ENCODE results near the gene FANK1.
"Not testable (repeated sequence)": the region's sequence is repeated elsewhere in the genome, so short reads cannot be mapped to it uniquely, and the experiment has no call there.

The FANK1 gene

DNA sequence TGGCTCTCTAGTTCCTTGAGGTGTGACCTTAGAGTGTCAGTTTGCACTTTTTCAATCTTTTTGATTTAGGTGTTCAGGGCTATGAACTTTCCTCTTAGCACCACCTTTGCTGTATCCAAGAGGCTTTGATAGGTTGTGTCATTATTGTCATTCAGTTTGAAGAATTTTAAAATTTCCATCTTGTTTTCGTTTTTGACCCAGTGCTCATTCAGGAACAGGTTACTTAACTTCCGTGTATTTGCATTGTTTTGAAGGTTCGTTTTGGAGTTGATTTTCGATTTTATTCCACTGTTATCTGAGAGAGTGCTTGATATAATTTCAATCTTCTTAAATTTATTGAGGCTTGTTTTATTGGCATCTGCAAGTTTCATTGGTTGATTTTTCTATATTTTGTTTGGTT is 37.3 kb downstream of the FANK1 start:
- no peak for DNase-seq

DNA sequence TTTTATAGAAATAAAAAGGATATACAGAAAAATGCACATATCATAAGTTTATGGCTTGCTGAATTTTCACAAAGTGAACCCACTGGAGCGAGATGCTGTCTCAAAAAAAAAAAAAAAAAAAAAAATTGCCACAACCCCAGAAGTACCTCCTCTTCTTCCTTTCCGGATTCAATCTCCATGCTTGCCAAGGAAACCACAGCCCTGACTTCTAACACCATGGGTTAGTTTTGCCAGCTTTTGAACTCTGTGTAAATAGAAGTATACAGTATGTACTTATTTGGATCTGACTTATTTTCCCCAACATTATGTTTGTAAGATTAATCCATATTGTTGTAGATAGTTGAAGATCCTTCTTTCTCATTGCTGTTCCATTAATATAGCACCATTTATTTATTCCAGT is 40.0 kb downstream of the FANK1 start:
- no peak for DNase-seq

DNA sequence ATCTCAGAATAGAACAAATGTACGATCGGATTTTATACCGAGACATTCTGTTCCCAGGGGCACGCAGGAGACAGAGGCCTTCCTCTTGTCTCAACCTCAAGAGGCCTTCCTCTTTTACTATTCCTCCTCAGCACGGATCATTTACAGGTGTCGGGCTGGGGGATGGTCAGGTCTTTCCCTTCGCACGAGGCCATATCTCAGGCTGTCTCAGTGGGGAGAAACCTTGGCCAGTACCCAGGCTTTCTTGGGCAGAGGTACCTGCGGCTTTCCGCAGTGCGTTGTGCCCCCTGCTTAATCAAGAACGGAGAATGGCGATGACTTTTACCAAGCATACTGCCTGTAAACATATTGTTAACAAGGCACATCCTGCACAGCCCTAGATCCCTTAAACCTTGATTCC is 44.2 kb downstream of the FANK1 start:
- DNase-seq: no peak

DNA sequence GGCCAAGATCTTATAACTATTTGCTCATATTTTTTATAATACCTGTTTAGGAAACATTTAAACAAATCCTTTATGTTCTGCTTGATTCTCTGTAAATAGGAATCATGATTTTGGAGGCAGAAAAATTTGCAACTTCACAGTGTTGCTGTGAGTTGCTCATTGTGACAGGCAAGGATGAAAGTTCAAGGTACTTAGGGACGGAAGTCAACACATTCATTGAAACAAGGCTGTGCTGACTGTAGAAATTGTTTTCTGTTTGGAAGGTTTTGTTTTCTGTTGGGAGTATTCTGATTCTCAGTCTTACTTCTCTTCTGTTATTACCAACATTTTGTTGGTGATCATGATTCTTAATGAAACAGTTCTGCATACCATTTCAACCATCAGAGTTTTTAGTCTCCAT is 54.9 kb downstream of the FANK1 start:
- no peak for DNase-seq

- no peak for DNase-seq
These were observed 57.5 kb downstream of the FANK1 start for GRCh38 chr10:125953778-125954385.

- no peak for DNase-seq
These were observed 59.4 kb downstream of the FANK1 start for GRCh38 chr10:125955766-125956165.

DNA sequence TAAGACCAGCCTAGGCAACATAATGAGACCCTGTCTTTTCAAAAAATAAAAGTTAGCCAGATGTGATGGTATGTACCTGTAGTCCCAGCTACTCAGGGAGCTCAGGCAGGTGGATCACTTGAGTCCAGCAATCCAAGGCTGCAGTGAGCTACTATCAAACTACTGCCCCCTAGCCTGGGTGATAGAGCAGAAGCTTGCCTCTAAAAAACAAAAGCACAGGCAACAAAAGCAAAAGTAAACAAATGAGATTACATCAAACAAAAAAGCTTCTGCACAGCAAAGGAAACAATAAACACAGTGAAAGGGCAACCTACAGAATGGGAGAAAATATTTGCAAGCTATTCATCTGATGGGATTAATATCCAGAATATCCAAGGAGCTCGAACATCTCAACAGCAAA is 65.4 kb downstream of the FANK1 start:
- DNase-seq: no peak

DNA sequence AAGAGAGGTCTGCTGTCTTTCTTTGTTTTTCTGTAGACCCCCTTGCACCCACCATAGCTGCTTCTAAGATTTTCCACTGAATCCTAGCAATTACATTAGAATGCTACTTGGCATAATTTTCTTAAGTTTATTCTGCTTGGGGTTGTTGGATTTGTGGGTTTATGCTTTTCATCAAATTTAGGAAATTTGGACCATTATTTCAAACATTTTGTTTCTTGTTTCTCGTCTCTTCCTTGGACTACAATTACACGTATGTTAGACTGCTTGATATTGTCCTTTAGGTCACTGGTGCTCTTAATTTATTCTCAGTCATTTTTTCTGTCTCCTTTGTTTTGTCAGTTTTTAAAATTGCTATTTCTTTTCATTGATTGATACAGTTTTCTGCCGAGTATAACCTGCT is 65.8 kb downstream of the FANK1 start:
- no peak for DNase-seq

GRCh38 chr10:125964558-125964957 is 68.2 kb downstream of the FANK1 start:
- no peak for DNase-seq

GRCh38 chr10:125967533-125967932 is 71.2 kb downstream of the FANK1 start:
- no peak for DNase-seq

GRCh38 chr10:125970077-125970630 is 73.8 kb downstream of the FANK1 start:
- not testable (repeated sequence) for DNase-seq

DNA sequence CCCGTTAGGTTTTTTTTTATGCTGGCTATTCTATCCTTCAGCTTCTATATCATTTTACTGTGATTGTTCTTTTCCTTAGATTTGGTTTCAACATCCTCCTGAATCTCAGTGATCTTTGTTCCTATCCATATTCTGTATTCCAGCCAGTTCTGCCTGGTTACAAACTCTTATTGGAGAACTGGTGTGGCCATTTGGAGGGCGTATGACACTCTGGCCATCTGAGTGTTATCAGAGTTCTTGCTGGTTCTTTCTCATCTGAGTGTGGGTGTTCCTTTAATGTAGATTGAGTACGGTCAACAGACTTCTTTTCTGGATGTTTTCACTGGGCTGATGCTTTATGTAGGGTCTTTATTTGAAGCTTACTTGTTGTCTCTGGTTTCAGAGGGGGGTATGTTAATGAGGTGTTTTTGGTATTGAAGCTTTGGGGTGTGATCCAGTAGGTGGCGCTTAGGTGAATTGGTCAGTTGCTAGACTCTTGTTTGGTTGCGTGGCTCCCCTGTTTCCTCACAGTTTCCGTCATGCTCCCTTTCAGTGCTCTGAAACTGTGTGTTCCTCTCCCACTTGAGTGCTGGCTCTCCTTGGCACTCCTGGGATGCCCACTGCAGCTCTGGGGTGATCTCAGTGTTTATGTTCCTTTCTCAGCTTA is 80.7 kb downstream of the FANK1 start:
- no peak for DNase-seq

DNA sequence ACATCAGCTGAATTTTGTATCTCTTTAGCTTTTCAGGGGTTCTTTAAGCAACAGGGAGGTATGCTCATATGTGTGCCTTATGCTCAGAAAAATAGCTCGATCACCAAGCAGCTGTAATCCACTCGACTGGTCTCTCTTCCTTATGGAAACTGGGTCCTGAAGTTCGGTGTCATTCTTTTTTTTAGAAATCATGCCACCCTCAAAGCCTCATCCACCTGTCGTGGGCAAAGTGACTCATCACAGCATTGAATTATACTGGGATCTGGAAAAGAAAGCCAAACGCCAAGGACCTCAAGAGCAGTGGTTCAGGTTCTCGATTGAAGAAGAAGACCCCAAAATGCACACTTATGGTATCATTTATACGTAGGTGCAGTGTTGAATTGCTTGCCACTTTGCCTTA is 83.6 kb downstream of the FANK1 start:
- DNase-seq: no peak

GRCh38 chr10:125980521-125981035 is 84.2 kb downstream of the FANK1 start:
- DNase-seq: no peak

DNA sequence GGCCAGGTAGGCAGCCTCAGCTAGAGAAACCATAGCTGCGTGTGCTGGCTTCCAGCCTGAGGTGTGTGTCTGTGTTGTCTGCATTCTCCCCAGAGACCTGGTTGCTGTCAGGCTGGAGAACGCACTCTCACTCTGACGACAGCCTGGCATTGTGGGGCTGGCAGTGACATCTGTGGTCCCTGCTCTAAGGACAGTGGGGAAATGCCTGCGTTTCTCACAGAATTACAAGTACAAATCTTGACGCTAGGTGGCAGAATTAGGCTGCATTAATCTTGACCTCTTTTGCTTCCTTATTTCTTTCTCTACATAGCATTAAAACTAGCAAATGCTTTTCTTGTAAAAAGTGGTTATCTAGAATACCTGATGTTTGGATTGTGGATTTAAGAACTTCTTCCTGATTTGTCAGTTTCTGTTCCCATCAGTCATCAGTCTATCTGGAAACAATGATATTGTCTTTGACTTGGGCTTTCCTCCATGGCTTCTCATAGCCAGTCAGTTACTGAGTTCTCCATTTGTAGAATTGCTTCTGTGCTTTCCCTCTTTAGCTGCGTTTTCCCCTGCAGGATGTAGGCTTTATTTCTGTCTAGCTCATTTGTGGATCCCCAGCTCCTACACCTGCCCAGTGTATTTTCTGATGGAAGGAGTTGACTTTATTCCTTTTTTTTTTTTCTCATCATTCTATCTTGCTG is 86.0 kb downstream of the FANK1 start:
- DNase-seq: no peak

DNA sequence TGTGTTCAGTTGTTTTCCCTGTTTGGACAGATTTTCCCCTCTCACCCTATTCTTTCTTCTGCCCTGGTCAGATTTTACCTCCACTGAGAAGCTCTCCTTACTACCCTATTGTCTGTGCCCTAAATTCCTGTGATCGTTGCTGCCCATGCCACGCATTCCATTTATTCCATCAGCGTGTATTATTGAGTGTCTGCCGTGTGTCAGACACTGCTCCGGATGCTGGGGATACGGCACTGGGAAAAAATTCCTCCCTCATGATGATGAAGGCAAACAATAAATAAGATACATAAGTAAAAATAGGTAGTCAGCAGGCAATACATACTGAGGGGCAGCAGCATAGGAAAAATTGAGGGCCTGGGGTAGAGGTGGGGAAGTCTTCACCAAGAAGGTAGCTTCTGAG is 86.8 kb downstream of the FANK1 start:
- DNase-seq: no peak

- DNase-seq: no peak
These were observed 87.3 kb downstream of the FANK1 start for GRCh38 chr10:125983656-125984055.

- DNase-seq: no peak
These were observed 88.0 kb downstream of the FANK1 start for GRCh38 chr10:125984346-125984745.

DNA sequence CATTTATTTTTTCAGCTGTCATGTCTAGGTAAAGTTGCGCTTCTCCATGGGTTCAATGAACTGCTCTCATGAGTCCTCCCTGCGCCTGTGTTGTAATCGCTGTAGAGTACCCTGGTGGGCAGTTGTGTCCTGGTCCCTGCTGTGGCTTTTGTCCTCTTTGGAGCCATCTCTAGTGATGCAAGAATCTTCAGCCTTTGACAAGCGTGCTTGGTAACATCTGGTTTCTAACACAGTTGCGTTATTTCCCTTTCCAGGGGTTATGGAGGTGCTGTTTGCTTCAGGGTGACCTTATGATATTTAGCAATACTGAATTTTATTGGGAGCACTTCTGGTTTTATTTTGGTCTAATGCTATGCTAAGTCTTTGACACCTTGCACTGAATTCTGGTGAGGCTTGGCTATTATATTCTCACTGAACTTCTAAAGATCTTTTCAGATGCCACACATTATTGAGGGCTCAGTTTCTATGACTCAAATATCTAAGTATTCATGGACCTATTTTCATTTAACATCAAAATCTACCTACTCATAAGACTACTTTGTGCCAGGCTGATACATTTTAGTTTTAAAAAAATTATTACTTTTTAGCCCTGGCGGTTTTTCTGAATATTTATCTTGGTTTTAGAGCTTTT is 88.6 kb downstream of the FANK1 start:
- no peak for DNase-seq

- DNase-seq: no peak
These were observed 89.3 kb downstream of the FANK1 start for GRCh38 chr10:125985557-125986240.

GRCh38 chr10:125989791-125990190 is 93.4 kb downstream of the FANK1 start:
- no peak for DNase-seq

DNA sequence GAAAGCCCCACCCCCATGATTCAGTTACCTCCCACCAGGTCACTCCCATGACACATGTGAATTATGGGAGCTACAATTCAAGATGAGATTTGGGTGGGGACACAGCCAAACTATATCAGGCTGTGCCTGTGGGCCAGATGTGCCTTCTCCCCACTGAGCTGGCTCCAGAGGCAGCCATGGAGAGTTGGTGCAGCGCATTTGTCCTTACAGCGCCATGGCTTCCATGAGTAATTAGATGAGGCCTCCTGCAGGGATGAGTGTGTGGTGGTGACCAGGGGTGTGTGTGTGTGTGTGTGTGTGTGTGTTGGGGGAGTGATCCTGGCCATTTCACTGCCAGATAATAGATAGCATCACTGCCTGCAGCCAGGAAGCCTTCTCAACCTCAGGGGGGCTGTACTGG is 94.6 kb downstream of the FANK1 start:
- DNase-seq: no peak

- no peak for DNase-seq
These were observed 95.0 kb downstream of the FANK1 start for GRCh38 chr10:125991392-125991791.
